Osteoblast (primary cell): ENCODE data around the gene NINL. TPM values are rescaled to one million over a fixed set of nuclear protein-coding genes. Genes with fewer than 3 reads are reported as not detected.
"Not testable (repeated sequence)": the region's sequence is repeated elsewhere in the genome, so short reads cannot be mapped to it uniquely, and the experiment has no call there.

Experiments used
- DNase-seq: peaks from one replicate; pipeline ENCODE4 v3.0.0; 2011; ENCODE audit warnings: low spot score, mixed read lengths; ENCODE audit not compliant: insufficient read length; ENCODE audit errors: missing footprints
- H2AFZ ChIP-seq: 2 replicates; pipeline ENCODE4 v1.6.0; 2011; ENCODE audit warnings: mild to moderate bottlenecking, low read length
- H3K27ac ChIP-seq: 2 replicates; pipeline ENCODE4 v1.5.1; 2011; ENCODE audit warnings: mild to moderate bottlenecking, low read depth, low read length, moderate library complexity
- H3K27me3 ChIP-seq: 2 replicates; pipeline ENCODE4 v1.6.0; 2012; ENCODE audit warnings: mild to moderate bottlenecking, control low read depth, inconsistent platforms, low read length, moderate library complexity; ENCODE audit not compliant: insufficient read depth
- H3K36me3 ChIP-seq: 2 replicates; pipeline ENCODE4 v1.5.1; 2011; ENCODE audit warnings: mild to moderate bottlenecking, low read length, control low read depth, moderate library complexity; ENCODE audit not compliant: insufficient read depth
- H3K4me1 ChIP-seq: 2 replicates; pipeline ENCODE4 v1.5.1; 2011; ENCODE audit warnings: mild to moderate bottlenecking, low read length, control low read depth, moderate library complexity; ENCODE audit not compliant: insufficient read depth
- H3K4me2 ChIP-seq: 2 replicates; pipeline ENCODE4 v1.6.0; 2011; ENCODE audit warnings: mild to moderate bottlenecking, low read length; ENCODE audit not compliant: insufficient read depth
- H3K4me3 ChIP-seq: fragments of 200-600 bp; sonication (generic); 3 replicates; pipeline ENCODE4 v1.5.1; 2012; ENCODE audit warnings: mild to moderate bottlenecking, low read length, inconsistent platforms; ENCODE audit not compliant: insufficient read depth
- H3K79me2 ChIP-seq: 2 replicates; pipeline ENCODE4 v1.6.0; 2012; ENCODE audit warnings: mild to moderate bottlenecking, low read length, control low read depth, inconsistent platforms; ENCODE audit not compliant: insufficient read depth
- H3K9me3 ChIP-seq: 2 replicates; pipeline ENCODE4 v1.5.1; 2011; ENCODE audit warnings: low read depth, low read length, control low read depth
- H4K20me1 ChIP-seq: 2 replicates; pipeline ENCODE4 v1.6.0; 2012; ENCODE audit warnings: mild to moderate bottlenecking, low read length, control low read depth; ENCODE audit not compliant: insufficient read depth
- CTCF ChIP-seq: IDR thresholded peaks from 2 replicates; pipeline ENCODE4 v1.5.1; 2011; ENCODE audit warnings: mild to moderate bottlenecking, low read depth, low read length, moderate library complexity; ENCODE audit errors: extremely low read depth
- total RNA-seq: library from RNA; depleted of rRNA; stranded (reverse); fragments of >200 nt; gene quantifications from 2 replicates; pipeline ENCODE4 v1.2.3, GENCODE V29; 2012

NINL gene
- total RNA-seq, 1 donor = 14.8 TPM

GRCh38 chr20:25601659-25602058, 16.3 kb upstream of the NINL start:
- DNase-seq = no peak
- Histone ChIP-seq H3K79me2 (no peaks in the 10 kb centered on the region), H4K20me1 (no peaks in the 10 kb centered on the region), H3K4me3 (no peak overlapping the region), H3K27ac (no peak overlapping the region), H3K4me1 (peaks cover 10% of the 10 kb centered on the region), H3K9me3 (no peaks in the 10 kb centered on the region), H2AFZ (no peak overlapping the region), H3K36me3 (no peaks in the 10 kb centered on the region), H3K4me2 (no peak overlapping the region), H3K27me3 (no peaks in the 10 kb centered on the region)
- no peak for TF ChIP-seq CTCF

- TF ChIP-seq CTCF = no peak
- no peak overlapping the region for H3K27ac ChIP-seq
- H3K9me3 ChIP-seq = no peaks in the 10 kb centered on the region
- peaks cover 10% of the 10 kb centered on the region for H3K4me1 ChIP-seq
- peak overlapping the region; percentile 75 for H2AFZ ChIP-seq
- H3K4me3 ChIP-seq = peak overlapping the region; percentile 11
- no peaks in the 10 kb centered on the region for H4K20me1 ChIP-seq
- no peaks in the 10 kb centered on the region for H3K79me2 ChIP-seq
- peak overlapping the region; percentile 52 for H3K4me2 ChIP-seq
- no peaks in the 10 kb centered on the region for H3K27me3 ChIP-seq
- H3K36me3 ChIP-seq = no peaks in the 10 kb centered on the region
- DNase-seq = peak; percentile 78
These were observed 15.3 kb upstream of the NINL start for GRCh38 chr20:25600632-25601031.

- Histone ChIP-seq H3K79me2 (no peaks in the 10 kb centered on the region), H3K4me2 (no peak overlapping the region), H3K36me3 (no peaks in the 10 kb centered on the region), H3K27ac (no peak overlapping the region), H2AFZ (peak overlapping the region; percentile 46), H3K4me3 (no peak overlapping the region), H3K27me3 (no peaks in the 10 kb centered on the region), H3K4me1 (no peaks in the 10 kb centered on the region), H3K9me3 (no peaks in the 10 kb centered on the region), H4K20me1 (no peaks in the 10 kb centered on the region)
- no peak for TF ChIP-seq CTCF
- no peak for DNase-seq
These were observed 7.0 kb upstream of the NINL start for GRCh38 chr20:25592135-25592852.

GRCh38 chr20:25590778-25591177, 5.4 kb upstream of the NINL start:
- H4K20me1 ChIP-seq, H3K27me3 ChIP-seq, DNase-seq, H3K27ac ChIP-seq, H3K4me1 ChIP-seq, H3K4me2 ChIP-seq, H3K9me3 ChIP-seq, H3K4me3 ChIP-seq, H3K36me3 ChIP-seq, H2AFZ ChIP-seq, H3K79me2 ChIP-seq: not testable (repeated sequence)
